Measurements from ENCODE around the gene KCNH2.

GRCh38 chr7:150943453-150943814 lies 34.7 kb downstream of the KCNH2 start:
- TF ChIP-seq CTCF (IDR thresholded peaks at IDR 0.05) (no peak), POLR2A (IDR thresholded peaks at IDR 0.05) (no peak)
